SHP77 treated with DMSO at 0.1 percent for 48 hours (cell line): ENCODE data around the gene ATP8B4.
"Not testable (repeated sequence)": the region's sequence is repeated elsewhere in the genome, so short reads cannot be mapped to it uniquely, and the experiment has no call there.

Experiments
- DNase-seq: peaks from one replicate; lab custom pipeline; 2025; lab: John Stamatoyannopoulos, UW

Gene ATP8B4, protein sequence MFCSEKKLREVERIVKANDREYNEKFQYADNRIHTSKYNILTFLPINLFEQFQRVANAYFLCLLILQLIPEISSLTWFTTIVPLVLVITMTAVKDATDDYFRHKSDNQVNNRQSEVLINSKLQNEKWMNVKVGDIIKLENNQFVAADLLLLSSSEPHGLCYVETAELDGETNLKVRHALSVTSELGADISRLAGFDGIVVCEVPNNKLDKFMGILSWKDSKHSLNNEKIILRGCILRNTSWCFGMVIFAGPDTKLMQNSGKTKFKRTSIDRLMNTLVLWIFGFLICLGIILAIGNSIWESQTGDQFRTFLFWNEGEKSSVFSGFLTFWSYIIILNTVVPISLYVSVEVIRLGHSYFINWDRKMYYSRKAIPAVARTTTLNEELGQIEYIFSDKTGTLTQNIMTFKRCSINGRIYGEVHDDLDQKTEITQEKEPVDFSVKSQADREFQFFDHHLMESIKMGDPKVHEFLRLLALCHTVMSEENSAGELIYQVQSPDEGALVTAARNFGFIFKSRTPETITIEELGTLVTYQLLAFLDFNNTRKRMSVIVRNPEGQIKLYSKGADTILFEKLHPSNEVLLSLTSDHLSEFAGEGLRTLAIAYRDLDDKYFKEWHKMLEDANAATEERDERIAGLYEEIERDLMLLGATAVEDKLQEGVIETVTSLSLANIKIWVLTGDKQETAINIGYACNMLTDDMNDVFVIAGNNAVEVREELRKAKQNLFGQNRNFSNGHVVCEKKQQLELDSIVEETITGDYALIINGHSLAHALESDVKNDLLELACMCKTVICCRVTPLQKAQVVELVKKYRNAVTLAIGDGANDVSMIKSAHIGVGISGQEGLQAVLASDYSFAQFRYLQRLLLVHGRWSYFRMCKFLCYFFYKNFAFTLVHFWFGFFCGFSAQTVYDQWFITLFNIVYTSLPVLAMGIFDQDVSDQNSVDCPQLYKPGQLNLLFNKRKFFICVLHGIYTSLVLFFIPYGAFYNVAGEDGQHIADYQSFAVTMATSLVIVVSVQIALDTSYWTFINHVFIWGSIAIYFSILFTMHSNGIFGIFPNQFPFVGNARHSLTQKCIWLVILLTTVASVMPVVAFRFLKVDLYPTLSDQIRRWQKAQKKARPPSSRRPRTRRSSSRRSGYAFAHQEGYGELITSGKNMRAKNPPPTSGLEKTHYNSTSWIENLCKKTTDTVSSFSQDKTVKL

DNA sequence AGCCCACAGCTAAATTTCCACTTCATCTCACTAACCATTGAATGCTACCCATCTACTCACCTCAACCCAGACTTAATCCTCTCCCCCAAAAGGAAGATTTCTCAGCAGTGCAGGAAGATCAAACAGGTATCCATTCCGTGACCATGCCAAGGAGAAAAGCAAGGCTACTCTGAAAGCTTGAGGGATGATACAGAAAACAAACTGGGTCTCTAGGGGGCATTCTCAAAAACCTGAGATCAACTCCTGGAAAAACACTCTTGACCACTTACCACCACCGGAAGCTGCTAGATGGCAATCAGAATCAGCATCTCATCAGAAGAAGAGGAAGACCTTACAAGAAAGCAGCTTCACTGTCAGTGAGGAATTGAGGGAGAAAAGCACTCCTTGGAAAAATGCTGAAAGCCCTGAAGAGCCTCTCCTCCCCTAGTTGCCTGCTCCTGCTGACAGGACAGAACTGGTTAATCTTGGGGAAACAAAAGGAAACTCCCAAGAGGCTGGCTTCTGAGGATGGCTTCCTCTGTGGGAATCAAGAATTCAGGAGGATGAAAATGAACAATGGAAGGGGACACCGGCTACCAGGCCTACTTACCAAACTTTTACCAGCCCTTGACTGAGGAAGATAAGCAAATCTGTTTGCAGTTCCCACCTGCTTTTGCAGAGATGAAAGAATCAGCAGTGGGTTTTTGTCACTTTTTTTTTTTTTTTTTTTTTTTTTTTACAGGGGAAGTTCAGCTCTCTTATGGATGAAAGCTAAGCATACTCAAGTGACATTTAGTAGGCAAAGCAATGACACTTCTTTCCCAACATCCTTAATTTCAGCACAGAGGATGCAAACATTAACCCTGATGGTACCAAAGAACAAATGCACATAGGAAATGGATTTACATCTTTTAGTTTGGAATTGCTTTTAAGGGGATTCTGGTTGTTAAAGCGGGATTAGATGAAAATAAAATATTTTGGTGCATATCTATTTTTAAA is at the start of gene ATP8B4:
Gene ATP8B4 (minus strand): TSS at position 171 of the 978 bp plus-strand sequence. CDS start 12,267 bp downstream, outside the sequence.
- DNase-seq, result no peak

DNA sequence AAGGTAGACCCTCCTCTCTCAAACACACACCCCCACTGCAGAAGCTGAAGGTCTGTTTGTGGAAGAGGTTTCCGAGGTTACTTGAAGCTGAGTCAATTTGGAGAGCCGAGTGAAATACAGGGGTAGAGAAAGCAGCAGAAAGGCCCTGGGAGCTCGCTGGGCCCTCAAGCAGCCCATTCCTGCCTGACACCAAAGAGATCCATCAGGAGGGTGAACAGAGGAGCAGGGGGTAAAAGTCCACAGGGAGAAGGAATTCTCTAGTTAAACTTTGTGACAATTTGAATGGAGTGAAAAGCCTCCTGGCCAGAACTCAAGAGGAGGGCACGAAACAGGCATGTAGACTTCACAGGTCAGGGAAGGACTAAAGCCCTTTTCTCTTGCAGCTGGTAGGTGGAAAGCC is 49.3 kb upstream of the ATP8B4 start:
- DNase-seq, result no peak

DNA sequence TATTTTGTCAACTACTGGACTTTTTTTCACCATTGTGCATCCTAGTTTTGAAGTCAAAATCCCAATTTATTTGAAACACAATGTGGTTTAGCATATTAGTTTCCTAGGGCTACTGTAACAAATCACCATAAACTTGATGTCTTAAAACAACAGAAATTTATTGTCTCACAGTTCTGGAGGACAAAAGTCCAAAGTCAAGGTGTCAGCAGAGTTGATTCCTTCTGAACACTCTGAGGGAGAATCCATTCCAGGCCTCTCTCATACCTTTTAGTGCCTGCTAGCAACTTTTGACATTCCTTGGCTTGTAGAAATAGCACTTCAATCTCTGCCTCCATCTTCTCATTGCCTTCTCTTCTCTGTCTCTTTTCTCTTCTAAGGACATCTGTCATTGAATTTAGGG is 48.1 kb upstream of the ATP8B4 start:
- DNase-seq, result no peak

DNA sequence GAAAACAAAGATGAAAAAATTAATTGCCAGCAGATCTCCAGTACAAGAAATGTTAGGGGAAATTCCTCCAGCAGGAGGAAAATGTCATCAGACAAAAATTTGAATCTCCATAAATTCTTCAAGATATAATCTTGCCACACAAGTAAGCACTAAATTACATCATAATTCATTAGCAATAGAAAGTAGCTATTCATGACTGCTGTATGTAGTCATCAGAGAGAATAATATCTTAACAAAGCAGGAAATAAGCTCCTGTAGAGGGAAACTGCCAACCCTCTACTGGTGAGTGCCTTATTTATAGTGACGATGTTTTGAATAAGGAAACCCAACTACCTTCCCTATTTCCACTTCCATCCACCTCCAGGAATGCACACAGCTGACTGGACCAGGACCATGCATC is 47.2 kb upstream of the ATP8B4 start:
- no peak for DNase-seq

DNA sequence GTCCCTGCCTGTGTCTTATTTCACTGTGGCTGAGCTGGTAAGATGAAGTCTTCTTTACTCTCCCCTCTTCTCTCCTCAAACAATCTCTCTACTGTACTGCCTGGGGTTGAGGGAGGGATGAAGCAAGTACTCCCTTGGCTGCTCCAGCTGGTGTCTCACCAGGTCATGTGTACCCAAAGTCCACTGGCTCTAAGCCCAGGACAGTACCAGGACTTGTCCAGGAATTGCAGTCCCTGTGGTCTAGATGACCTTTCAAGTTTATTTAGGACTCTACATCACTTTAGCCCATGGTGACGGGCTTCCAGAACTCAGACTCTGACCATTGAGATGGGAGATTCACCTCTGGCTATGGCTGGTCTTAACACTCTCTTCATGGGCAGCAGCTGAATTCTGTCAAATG is 45.4 kb upstream of the ATP8B4 start:
- no peak for DNase-seq

DNA sequence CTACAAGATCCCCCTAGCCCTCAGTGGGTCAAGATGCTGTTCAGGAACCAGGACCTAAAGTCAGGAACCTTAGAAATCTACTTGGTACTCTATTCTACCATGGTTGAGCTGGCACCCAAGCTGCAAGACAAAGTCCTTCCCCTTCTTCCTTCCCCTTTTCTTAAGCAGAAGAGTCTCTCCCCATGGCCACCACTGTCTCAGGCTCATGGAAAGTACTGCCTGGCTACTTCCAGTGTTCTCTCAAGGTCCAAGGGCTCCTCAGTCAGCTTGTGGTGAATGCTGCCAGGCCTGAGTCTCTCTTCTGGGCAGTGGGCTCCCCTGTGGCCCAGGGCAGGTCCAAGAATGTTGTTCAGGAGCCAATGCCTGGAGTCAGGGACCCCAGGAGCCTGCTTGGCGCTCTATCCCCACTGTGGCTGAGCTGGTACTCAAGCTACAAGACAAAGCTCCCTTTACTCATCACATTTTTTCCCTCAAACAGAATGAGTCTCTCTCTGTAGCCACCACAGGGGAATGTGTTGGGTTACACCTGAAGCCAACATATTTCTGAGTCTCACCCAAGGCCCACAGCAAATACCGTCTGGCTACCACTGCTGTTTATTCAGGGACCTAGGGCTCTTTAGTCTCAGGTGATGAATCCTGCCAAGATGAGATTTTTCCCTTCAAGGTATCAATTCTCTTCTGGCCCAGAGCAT is 44.8 kb upstream of the ATP8B4 start:
- DNase-seq, result no peak

DNA sequence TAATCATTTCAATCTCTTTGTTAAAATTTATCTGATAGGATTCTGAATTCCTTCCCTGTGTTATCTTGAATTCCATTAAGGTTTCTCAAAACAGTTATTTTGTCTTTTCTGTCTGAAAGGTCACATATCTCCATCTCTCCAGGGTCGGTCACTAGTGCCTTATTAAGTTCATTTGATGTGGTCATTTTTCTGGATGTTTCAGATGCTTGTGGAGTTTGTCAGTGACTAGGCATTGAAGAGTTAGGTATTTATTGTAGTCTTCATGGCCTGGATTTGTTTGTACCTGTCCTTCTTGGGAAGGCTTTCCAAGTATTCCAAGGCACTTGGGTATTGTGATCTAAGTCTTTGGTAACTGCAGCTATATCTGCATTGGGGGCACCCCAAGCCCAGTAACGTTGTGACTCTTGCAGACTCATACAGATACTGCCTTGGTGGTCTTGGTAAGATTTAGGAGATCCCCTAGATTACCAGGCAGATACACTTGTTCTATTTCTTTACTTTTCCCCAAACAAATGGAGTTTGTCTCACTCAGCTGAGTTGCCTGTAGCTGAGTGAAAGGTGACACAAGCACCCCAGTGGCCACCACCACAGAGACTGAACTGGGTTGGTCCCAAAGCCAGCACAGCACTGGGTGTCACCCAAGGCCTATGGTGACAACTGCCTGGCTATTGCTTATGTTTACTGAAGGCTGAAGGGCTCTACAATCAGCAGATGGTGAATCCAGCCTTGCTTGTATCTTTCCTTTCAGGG is 44.1 kb upstream of the ATP8B4 start:
- DNase-seq, result no peak

DNA sequence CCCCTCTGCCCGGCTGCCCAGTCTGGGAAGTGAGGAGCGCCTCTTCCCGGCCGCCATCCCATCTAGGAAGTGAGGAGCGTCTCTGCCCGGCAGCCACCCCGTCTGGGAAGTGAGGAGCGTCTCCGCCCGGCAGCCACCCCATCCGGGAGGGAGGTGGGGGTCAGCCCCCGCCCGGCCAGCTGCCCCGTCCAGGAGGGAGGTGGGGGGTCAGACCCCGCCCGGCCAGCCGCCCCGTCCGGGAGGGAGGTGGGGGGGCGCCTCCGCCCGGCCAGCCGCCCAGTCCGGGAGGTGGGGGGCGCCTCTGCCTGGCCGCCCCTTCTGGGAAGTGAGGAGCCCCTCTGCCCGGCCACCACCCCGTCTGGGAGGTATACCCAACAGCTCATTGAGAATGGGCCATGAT is 39.2 kb upstream of the ATP8B4 start:
- DNase-seq, result not testable (repeated sequence)

DNA sequence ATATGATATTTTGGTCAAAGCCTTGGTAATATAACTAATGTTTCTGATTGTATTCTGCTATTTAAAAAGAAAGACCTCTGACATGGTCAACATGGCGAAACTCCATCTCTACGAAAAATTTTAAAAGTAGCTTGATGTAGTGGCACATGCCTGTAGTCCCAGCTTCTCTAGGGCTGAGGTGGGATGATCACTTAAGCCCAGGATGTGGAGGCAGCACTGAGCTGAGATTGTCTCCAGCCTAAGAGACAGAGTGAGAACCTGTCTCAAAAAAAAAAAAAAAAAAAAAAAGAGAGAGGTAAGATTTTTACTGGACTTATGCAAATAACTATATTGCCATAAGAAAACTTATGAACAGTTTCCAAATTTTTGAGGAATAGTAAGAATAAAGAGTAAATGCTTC is 32.4 kb upstream of the ATP8B4 start:
- DNase-seq, result no peak

DNA sequence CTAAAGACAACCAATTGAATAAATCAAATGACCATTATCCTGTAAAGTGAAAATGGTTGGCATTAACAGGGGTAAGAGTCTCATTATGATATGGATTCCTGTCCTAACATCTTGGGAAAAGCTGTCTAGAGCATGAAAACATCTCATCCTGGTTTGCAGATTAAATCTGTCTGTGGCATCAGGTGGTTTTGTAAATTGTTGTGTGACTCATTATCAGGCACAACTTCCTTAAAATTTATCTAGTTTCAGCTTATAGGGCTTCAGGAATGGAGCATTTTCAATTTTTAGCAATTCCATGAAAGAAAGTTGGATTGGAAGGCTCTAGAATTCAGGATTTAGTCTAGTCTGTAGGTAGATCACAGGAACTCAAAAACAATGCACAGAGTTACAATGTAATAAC is 31.8 kb upstream of the ATP8B4 start:
- no peak for DNase-seq

DNA sequence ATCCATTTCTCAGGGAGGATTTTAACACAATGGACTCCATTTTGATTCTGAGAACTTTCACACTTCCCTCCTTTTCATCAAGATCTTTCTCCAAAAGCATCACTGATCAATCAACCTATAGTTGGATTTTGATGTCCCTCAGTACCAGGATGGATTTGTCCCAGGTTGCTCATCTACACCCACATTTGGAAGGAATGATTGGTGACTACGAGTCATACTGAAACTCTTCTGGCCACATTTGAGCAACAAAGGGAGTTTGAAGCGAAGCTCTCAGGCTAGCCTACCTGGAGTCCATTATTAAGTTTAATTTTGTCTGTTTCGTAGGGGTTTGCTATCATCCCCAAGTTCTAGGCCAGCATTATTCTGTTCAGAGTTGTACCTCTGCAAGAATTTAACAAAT is 31.3 kb upstream of the ATP8B4 start:
- no peak for DNase-seq

DNA sequence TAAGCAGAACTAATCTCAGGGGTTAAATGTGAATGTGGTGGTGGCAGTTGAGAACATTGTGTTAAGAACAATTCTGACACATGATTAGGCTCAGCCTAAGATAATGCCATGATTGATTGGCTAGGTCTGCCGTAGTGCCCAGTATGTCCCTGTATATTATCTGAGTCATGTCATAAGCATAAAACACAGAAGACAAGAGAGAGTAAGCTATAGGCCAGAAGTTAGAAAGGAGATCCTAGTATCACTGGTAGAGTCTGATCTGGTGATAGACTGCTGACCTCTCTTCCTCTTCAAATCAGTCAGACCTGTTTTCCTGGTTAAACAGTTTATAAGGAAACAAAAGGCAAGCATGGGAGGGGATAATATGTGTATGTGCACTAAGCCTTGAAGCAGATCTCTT is 30.1 kb upstream of the ATP8B4 start:
- no peak for DNase-seq

DNA sequence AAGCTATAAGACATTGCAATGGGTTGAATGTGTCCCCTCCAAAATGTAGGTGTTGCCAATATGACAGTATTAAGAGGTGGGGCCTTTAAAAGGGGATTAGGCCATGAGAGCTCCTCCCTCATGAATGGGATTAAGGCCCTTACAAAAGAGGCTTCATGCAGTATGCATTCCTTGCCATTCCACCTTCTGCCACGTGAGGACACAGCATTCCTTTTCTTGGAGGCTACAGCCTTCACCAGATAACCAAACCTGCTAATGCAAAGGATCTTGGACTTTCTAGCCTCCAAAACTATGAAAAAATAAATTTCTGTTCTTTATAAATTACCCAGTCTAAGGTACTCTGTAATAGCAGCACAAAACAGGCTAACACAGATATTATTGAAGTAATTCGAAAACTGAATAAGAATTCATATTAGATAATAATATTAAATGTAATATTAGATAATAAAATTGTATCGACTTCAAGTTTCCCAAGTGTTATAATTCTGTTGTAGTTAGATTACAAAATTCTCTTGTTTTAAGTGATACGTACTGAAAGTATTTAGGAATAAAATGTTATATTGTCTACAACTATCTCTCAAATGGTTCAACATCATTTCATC is 29.4 kb upstream of the ATP8B4 start:
- DNase-seq, result peak; percentile 27

DNA sequence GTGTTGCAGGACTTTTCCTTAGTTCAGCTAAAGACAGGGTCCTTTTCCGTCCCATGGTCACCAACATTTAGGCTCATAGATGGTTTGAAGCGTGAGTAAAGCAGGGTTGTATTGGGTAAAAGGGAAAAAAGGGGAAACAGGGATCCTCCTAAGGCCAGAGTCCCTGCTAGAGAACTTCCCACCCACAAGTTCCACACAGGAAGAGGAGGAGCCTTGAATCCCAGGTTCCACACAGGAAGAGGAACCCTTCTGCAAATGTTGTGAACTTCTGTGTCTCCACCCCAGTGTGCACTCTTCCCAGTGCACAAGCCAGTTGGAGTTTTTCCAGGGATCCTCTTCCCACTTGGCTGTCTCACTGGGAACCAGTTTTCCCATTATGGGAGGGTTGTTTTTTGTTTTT is 27.6 kb upstream of the ATP8B4 start:
- DNase-seq, result no peak

DNA sequence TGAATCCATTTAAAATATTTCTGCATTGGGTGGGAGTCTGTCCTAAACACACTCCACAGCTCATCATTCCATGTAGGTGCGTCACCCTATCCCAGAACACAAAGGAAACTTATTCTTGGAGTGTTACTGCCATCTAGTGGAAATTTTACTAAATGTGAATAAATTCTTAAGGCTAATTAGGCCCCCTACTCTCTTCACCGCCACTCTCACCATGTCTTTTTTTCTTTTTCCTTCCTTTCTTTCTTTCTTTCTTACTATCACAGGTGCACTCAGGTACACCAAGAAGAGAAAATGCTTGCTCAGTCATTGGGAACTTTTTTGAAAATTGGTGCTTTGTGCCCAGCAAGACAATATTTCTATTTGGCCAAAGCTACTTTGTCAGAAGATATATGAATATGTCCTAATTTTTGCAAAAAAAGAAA is 26.4 kb upstream of the ATP8B4 start:
- DNase-seq, result peak; percentile 26

DNA sequence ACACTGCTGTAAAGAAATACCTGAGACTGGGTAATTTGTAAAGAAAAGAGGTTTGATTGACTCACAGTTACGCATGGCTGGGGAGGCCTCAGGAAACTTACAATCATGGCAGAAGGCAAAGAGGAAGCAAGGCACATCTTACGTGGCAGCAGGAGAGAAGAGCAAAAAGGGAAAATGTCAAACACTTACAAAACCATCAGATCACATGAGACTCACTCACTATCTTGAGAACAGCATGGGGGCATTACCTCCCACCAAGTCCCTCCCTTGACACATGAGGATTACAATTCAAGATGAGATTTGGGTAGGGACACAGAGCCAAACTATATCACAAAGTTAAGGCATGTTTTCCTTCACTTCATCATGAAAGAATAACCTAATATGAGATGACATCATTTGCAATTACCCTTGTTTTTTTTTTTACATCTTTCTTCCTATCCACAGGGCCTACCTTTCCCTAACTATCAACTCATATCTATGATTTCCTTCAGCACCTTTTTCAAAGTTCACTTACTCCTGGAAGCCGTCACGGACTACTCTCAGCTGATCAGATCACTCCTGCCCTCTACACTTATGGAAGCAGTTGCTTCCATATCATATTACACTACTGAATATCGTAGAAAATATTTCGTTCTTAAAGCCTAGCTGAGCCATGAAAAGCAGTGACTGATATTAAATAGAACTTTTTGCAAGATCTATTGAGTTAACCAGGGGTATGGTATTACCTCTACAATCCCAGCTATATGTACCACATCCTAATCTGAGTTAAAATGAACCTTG is 25.5 kb upstream of the ATP8B4 start:
- DNase-seq, result no peak

DNA sequence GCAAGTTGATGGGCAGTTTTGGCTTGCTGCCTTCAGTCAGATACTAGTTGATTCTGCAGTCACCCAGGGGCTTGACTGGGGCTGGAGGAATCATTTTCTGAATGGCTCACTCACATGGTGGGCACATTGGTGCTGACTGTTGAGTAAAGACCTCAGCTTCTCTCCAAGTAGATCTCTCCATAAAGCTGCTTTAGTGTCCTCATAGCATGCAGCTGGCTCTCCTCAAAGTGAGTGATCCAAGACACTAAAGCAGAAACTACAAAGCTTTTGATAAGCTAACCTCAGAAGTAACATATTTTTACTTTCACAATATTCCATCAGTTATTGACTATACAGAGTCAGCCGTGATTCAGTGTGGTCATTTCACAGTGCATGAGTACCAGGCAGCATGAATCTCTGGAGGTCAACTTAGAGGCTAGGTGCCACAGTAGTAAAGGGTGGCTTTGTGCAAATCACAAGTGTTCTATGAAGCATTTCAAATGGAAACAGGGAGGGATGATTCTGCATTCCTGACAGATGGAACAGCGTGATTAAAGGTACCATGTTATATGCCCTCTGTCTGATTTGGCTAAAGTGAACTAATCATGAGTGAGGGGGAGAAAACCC is 24.3 kb upstream of the ATP8B4 start:
- no peak for DNase-seq

DNA sequence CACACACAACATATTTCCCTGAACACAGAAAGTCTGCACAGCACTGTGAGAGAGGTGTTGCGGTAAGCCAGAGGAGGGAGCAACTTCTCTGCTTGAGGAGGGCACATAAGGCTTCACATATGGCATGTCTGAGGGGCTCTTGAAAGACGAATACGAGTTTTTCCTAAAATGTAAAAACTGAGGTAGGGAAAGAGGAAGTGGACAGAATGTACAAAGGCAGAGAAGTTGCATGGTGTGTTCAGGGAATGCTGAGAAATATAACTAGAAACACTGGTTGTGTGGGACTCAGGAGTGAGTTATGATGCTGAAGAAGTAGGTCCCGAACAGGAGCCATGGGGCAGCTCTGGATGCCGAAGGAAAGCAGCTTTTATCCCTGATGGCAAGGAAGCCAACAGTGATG is 22.8 kb upstream of the ATP8B4 start:
- no peak for DNase-seq
